ENCODE measurements around the gene KCNH4. TPM values are rescaled to one million over a fixed set of nuclear protein-coding genes. Genes with fewer than 3 reads are reported as not detected.
"Not testable (repeated sequence)": the region's sequence is repeated elsewhere in the genome, so short reads cannot be mapped to it uniquely, and the experiment has no call there.

Gene KCNH4
- total RNA-seq, 1 donor, result 0.09 TPM

- H3K4me3 ChIP-seq (ENCODE audit: low read depth, low read length), result no peak overlapping the region
- no peak for DNase-seq (ENCODE audit: low read depth)
- TF ChIP-seq, protein P1, sequence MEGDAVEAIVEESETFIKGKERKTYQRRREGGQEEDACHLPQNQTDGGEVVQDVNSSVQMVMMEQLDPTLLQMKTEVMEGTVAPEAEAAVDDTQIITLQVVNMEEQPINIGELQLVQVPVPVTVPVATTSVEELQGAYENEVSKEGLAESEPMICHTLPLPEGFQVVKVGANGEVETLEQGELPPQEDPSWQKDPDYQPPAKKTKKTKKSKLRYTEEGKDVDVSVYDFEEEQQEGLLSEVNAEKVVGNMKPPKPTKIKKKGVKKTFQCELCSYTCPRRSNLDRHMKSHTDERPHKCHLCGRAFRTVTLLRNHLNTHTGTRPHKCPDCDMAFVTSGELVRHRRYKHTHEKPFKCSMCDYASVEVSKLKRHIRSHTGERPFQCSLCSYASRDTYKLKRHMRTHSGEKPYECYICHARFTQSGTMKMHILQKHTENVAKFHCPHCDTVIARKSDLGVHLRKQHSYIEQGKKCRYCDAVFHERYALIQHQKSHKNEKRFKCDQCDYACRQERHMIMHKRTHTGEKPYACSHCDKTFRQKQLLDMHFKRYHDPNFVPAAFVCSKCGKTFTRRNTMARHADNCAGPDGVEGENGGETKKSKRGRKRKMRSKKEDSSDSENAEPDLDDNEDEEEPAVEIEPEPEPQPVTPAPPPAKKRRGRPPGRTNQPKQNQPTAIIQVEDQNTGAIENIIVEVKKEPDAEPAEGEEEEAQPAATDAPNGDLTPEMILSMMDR (IDR thresholded peaks at IDR 0.05; ENCODE audit: insufficient read depth, low read length), result no peak
Observed at GRCh38 chr17:42187833-42188232, 6.9 kb upstream of the KCNH4 start.

- DNase-seq (ENCODE audit: low read depth); H3K4me3 ChIP-seq (ENCODE audit: low read depth, low read length): not testable (repeated sequence)
Observed at GRCh38 chr17:42186191-42186590, 5.2 kb upstream of the KCNH4 start.

DNA sequence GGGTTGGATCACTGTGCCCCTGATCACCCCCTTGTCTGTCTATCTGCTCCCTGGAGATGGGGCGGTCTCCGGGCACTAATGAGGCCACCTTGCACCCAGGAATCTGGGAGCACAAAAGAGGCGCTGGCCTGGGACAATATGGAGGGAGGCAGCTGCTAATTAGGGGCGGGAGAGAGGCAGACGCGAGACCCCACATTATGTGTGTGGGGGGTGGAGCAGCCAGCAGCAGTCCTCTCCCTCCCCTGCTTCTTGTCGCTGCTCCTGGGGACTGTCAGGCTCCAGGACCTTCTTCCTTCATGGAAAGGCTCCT, 4.6 kb upstream of the KCNH4 start:
- no peak for DNase-seq (ENCODE audit: low read depth)
- TF ChIP-seq, protein P1 (IDR thresholded peaks at IDR 0.05; ENCODE audit: insufficient read depth, low read length), result no peak
- no peak overlapping the region for H3K4me3 ChIP-seq (ENCODE audit: low read depth, low read length)

GRCh38 chr17:42184713-42185620, 4.0 kb upstream of the KCNH4 start, which contains the start of gene HCRT:
Gene HCRT, minus strand, starts transcription at chr17:42185452. Its CDS starts 87 bp downstream, at chr17:42185365.
- DNase-seq (ENCODE audit: low read depth), result no peak
- TF ChIP-seq, protein P1 (IDR thresholded peaks at IDR 0.05; ENCODE audit: insufficient read depth, low read length), result no peak
- peak within 1 kb of the TSS; percentile 41 for H3K4me3 ChIP-seq (ENCODE audit: low read depth, low read length)

DNA sequence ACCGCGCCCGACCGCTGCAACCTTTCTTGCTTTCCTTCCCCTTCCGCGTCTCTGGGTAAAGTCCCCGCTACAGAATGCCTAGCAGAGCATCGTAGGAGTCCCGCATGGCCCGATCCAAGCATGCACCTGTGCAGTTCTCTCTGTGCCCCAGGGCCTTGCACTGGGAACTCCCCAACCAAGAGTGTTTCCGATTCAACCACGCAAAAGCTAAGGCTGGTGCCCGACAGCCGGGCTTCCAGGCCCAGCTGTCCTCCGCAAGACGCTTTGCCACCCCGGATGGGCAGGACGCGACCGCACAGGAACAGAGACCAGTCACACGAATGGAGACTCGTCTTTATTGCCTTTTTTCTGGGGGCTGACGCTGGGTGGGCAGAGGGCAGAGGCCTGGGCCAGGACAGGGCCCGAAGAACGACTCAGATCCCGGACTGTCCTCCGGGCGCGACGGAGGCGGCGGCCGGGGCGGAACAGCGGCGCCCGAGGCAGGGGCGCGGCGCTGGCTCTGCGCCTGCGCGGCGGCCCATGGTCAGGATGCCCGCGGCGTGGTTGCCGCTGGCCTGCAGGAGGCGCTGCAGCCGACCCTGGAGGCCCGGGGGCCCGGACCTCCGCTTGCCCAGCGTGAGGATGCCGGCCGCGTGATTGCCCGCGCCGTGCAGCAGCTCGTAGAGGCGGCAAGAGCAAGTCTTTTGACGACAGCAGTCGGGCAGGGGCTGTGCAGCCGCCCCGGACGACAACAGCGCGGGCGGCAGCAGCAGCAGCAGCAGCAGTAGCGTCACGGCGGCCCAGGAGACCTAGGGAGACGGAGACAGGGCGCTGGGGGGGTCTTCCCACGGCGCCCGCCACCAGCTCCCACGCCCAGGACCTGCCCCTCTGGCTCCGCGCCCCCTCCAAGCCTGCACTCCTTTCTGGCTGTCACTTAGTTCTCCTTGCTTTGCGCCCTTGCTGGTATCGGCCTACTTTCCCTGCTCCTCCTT, 3.1 kb upstream of the KCNH4 start:
- peak overlapping the region; percentile 65 for H3K4me3 ChIP-seq (ENCODE audit: low read depth, low read length)
- TF ChIP-seq, protein P1 (IDR thresholded peaks at IDR 0.05; ENCODE audit: insufficient read depth, low read length), result peak; percentile 64
- peak; percentile 52 for DNase-seq (ENCODE audit: low read depth)

GRCh38 chr17:42182927-42183734, 2.2 kb upstream of the KCNH4 start:
- peak; percentile 28 for DNase-seq (ENCODE audit: low read depth)
- peak overlapping the region; percentile 65 for H3K4me3 ChIP-seq (ENCODE audit: low read depth, low read length)

More at GRCh38 chr17:42182927-42183734, 2.2 kb upstream of the KCNH4 start:
- TF ChIP-seq, protein P1 (IDR thresholded peaks at IDR 0.05; ENCODE audit: insufficient read depth, low read length), result no peak

Measured in fibroblast of the aortic adventitia (primary cell).